NCI-H2081 treated with DMSO at 0.1 percent for 48 hours (cell line): ENCODE measurements around the gene IFI44.

ENCODE experiments used
- DNase-seq: peaks from one replicate; lab custom pipeline; 2025; lab: John Stamatoyannopoulos, UW

IFI44 gene, protein sequence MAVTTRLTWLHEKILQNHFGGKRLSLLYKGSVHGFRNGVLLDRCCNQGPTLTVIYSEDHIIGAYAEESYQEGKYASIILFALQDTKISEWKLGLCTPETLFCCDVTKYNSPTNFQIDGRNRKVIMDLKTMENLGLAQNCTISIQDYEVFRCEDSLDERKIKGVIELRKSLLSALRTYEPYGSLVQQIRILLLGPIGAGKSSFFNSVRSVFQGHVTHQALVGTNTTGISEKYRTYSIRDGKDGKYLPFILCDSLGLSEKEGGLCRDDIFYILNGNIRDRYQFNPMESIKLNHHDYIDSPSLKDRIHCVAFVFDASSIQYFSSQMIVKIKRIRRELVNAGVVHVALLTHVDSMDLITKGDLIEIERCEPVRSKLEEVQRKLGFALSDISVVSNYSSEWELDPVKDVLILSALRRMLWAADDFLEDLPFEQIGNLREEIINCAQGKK

DNA sequence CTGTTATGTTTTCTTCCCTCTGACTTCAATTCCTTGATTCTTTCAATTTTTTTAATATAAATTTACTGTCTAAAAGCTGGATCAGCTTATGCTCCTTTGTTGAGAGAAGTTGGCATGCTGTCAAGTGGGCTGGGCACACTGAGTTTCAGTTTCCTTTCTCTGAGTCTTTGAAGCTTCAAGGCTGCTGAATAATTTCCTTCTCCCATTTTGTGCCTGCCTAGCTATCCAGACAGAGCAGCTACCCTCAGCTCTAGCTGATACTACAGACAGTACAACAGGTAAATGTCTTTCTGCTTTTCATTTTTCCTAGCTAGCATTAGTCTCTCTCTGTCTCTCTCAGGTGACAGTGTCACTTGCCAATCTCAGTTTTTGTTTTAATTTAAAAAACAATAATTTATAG is at the start of gene IFI44:
Gene IFI44 (plus strand): TSS at position 204 of the 400 bp plus-strand sequence. CDS start 365 bp downstream, outside the sequence.
- DNase-seq = no peak

DNA sequence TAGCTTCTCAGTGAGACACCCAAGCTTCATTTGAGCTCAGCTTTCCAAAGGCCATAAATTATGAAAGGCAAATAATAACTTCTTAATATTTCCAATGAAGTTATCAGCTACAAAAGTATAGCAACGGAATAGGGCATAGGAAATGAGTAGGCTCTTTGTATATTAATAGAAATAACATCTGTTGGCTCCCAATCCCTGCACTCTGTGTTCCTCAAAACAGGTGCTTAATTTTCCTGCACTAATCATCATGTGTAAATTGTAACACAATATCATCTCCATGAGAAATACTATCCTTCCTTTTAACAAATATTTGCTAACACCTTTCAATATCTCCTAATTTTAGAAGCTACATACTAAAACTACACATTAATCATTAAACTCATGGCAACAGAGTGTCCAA is 48.6 kb upstream of the IFI44 start:
- no peak for DNase-seq

DNA sequence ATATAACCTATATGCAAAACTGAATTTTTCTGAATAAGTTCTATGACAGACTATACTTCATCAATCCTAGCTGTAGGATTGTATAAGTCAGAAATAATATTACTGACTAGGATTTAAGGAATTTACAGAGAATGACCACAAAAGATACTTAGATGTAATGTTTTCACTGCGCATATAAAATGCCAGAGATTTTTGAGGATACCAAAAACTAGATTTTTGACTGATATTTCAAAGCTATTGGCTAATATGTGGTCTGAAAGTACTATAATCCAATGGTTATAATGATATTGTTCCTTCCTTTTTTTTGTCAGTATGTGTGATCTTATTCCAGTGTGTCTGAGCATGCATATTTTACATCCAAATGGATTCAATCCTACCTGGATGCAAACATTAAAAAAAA is 46.4 kb upstream of the IFI44 start:
- no peak for DNase-seq

DNA sequence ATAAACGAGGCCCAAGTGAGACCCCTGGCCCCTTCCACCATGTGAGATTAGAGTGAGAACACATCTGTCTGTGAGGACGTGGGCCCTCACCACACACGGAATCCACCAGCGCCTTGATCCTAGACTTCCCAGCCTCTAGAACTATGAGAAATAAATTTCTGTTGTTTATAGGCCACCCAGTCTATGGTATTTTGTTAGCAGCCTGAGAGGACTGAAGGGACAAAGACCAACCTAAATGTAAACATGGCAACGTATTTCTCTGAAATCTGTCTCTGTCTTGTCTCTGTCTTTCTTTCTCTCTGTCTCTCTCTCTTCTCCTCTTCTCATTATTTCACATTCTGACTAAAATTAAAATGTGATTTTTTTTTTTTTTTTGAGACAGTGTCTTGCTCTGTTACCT is 45.0 kb upstream of the IFI44 start:
- no peak for DNase-seq

DNA sequence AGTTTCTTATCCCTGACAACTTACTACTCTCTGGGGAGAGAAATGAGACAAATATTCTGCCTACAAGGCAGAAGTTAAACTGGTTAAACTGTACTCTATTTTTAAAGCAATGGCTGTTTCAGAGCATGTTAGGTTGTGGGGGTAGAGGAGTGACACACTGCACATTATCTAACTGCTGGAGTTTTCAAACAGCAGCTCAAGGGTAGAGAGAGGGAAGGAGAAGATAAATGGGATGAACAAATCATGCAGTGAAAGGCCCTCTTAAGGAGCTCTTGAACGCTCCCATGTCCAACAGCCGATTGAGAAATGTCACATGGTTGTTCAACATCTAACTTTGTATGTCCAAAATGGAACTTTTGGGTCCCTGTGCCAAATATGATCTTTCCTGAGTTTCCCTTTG is 43.4 kb upstream of the IFI44 start:
- no peak for DNase-seq

DNA sequence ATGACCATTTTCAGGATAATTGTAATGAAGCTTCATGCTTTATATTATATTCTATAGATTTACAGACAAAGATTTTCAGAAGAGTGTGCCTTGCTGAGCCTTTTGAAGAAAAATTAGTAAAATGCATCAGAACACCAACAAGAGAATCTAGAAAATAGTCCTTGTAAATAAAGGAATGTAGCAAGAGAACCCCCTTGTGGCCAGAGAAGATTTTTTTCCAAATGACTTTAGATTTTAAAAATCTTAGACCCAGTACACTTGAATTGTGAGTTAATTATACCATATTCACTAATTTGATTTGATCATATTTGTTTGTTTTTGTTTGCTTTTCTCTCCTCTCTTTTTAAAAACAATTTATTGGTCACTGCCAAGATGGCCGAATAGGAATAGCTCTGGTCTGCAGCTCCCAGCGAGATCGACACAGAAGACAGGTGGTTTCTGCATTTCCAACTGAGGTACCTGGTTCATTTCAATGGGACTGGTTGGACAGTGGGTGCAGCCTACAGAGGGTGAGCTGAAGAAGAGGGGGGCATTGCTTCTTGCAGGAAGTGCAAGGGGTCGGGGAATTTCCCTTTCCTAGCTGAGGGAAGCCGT is 42.2 kb upstream of the IFI44 start:
- no peak for DNase-seq

DNA sequence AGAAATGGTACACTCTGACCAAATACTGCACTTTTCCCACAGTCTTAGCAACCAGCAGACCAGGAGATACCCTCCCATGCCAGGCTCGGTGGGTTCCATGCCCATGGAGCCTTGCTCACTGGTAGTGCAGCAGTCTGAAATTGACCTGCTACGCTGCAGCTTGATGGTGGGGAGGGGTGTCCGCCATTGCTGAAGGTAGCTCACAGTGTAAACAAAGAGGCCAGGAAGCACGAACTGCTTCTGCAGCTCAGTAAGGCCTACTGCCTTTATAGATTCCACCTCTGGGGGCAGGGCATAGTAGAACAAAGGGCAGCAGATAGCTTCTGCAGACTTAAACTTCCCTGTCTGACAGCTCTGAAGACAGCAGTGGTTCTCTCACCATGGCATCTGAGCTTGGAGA is 41.7 kb upstream of the IFI44 start:
- DNase-seq = no peak

DNA sequence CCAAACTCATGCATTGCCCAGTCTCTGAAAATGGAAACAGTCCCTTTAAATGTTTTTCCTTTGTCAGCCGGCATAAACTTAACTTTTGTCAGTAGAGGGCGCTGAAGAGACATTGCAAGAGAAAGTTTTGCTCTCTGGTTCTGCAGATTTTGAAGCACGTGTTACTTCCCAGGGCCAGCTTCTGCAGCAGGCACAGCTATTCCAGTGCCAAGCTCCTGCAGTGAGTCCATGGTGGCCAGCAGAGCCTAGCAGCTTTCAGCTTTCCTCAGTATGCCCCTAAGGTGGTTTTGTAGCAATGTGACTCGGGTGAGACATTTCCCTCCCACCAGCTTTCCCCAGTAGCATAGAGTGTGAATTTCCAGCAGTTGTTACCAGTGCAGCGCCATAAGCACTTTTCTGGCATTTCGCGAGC is 32.0 kb upstream of the IFI44 start:
- no peak for DNase-seq

DNA sequence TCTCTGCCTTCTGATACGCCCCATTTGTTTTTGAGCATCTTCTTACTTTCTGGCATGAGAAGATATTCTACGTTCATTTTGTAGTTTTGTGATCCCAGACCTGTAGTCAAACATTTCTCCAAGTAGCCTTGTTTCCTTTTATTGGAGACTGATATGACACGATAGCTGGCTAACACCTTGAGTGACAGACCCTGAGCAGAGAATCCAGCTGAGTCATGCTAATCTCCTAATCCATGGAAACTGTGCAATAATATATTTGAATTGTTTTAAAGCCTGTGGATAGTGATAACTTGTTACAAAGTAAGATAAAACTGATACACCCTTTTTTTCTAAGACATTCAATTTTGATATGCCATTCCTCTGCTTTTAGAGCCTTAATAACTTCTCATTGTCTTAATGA is 30.6 kb upstream of the IFI44 start:
- DNase-seq = no peak

DNA sequence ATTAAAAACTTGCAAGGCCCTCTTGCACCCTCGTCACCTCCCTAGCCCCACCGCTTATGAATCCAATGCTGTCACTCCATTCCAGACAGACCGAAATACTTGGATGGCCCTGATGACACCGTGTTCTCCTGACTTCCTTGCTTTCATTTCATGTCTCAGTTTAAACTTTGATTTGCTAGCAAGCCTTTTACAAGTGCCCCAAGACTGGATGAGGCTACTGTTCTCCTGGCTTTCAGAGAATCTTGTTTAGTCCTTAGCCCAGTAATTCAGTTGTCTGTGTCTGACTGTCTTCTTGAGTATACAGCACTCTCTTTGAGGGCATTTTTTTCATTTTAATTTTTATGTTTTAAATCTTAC is 30.2 kb upstream of the IFI44 start:
- DNase-seq = no peak

DNA sequence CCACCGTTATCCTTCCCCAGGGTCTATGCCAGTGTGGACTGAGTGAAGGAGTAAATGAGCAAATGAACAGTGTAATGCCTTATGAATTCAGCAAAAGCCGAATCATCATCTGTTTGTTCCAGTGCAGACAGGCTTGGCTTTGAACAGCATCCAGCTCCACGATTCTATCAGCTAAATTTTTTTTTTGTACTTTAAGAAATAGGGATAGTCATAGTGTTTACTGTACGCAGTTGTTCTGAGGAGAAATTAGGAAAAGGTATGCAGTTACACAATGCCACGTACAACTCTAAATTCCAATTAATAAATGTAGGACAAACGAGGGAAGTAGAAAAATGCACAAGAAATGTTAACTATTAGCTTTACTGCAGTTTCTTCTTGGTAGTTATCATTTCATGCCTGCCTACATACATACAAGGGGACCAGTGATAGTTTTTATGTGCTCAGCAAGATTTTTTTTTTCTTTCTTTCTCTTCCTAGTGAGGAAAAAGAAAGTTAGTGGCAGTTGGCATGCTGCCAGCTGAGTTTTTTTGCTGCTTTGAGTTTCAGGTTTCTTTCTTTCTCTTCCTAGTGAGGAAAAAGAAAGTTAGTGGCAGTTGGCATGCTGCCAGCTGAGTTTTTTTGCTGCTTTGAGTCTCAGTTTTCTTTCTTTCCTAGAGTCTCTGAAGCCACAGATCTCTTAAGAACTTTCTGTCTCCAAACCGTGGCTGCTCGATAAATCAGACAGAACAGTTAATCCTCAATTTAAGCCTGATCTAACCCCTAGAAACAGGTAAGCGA is 29.6 kb upstream of the IFI44 start, which contains the start of gene IFI44L:
Gene IFI44L (plus strand): TSS at position 646 of the 777 bp plus-strand sequence. CDS start 7,468 bp downstream, outside the sequence.
- DNase-seq = no peak

DNA sequence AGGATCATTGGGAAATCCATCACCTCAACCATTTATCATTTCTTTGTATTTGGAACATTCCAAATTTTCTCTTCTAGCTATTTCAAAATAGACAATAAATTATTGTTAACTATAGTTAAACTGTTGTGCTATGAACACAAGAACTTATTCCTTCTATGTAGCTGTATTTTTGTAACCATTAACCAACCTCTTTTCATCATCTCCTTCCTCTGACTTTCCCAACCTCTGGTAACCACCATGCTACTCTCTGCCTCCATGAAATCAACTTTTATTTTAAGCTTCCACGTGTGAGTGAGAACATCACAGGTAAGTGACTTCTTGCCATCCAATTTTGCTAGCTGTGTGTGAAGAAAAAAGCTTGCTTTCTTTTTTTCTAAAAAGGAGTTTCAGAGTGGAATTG is 29.0 kb upstream of the IFI44 start:
- no peak for DNase-seq

DNA sequence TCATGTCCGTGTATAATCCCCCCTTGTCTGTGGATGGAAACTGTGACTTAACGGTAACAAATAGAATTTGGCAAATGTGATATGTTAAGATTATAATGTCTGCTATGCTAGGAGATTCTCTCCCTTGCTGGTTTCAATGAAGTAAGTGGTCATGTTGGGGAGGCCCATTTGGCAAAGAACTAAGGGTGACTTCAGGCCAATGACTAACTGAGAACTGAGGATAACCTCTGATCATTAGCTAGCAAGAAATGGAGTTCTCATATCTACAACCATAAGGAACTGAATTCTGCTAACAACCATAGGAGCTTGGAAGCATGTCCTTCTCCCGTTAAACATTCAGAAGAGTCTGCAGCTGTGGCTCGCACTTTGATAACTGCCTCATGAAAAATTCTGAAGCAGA is 27.1 kb upstream of the IFI44 start:
- DNase-seq = no peak

DNA sequence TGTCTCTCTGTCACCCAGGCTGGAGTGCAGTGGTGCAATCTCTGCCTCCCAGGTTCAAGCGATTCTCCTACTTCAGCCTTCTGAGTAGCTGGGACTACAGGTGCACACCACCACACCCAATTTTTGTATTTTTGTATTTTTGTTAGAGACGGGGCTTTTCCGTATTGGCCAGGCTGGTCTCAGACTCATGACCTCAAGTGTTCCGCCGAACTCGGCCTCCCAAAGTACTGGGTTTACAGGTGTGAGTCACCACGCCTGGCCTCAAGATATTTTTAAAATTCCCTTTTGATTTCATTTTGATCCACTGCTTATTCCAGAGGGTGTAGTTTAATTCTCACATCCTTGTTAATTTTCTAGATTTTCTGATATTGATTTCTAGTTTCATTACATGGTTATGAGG is 25.6 kb upstream of the IFI44 start:
- no peak for DNase-seq

DNA sequence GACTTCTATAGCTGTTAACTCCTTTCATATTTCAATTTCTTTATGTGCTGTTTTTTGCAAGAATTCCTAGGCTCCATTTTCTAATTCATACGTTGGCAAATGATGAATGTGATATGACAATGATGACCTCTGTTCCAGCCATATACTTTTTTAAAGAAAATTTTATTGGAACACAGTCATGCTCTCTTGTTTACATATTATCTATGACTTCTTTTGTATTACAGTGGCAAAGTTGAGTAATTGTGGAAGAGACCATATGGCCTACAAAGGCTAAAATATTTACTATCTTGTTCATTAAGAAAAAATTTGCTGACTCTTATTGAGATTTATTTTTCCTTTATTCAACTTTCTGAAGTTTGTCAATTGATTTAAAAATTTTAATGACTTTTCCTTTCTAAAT is 22.3 kb upstream of the IFI44 start:
- DNase-seq = no peak

DNA sequence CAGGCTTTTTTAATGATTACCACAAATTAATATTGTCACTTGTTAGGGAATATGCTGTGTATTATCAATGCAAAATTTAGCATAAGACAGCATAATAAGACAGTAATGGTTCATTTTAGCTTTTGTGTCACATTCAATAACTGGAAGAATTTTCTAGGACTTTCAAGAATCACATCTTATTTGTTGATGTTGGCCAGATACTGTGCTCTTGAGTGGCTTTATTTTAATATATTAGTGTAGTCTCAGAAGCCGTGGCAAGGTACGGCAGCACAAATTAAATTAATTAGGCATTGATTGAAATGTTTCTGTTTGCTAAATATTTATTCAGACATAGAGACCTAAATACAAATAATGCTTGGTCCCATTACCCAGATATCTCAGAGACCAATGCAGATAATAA is 19.0 kb upstream of the IFI44 start:
- no peak for DNase-seq

DNA sequence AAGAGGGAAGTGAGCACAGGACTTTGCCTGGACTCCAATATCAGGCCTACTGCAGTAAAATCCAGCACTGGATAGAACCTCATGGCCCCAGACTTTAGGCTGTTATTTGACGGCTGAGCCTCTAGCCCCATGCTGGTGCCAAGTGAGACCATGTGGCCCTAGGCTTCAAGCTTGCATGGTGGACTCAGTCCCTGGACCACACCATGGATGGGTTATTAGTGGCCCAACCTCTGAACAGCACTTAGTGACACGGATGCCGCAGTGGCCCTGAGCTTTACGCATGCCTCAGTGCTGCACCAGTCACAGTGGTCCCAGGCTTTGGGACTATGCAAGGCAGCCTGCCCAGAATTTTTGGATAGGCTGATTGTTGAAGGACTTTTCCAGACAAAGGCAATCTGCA is 16.4 kb upstream of the IFI44 start:
- no peak for DNase-seq

DNA sequence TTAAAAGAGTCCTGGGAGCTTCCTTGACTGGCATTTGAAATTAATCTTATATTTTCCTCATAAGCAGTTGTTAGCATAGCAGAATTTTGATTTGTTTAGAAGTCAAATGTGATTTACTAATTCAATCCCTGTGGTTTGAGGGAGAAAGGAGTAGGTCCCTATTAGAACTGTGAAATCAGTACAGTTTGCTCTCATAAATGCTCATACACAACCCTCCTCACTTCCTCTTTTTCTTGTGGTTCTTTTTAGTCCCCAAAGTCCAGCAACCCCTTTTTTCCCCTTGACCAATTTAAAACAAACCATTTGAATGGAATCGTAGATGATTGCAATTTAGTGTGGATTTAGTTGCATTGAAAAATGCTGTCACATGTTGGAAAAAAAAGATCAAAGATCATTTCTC is 9.2 kb upstream of the IFI44 start:
- no peak for DNase-seq

DNA sequence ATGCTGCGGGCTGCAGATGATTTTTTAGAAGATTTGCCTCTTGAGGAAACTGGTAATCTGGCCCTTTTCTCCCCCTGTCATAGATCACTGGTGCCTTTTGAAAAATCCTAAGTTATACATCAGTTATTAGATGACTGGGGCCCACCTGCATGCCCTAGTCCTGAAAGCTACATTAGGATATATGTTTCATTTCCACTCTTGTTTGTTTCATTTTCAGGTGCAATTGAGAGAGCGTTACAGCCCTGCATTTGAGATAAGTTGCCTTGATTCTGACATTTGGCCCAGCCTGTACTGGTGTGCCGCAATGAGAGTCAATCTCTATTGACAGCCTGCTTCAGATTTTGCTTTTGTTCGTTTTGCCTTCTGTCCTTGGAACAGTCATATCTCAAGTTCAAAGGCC is 8.1 kb upstream of the IFI44 start:
- no peak for DNase-seq

DNA sequence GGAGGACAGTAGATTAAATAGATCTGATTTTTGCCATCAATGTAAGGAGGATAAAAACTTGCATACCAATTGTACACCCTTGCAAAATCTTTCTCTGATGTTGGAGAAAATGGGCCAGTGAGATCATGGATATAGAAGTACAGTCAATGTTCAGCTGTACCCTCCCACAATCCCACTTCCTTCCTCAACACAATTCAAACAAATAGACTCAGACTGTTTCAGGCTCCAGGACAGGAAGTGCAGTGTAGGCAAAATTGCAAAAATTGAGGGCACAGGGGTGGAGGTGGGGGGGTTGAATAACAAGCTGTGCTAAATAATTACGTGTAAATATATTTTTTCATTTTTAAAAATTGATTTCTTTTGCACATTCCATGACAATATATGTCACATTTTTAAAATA is 3.9 kb upstream of the IFI44 start:
- no peak for DNase-seq

DNA sequence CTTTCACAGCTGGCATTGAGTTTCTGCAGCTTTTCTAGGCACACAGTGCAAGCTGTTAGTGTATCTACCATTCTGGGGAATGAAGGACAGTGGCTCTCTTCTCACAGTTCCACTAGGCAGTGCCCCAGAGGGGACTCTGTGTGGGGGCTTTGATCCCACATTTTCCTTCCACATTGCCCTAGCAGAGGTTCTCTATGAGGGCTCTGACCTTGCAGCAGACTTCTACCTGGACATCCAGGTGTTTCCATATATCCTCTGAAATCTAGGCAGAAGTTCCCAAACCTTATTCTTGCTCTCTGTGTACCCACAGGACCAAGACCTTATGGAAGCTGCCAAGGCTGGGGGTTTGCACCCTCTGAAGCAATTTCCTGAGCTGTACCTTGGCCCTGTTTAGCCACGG is 2.4 kb upstream of the IFI44 start:
- DNase-seq = no peak

DNA sequence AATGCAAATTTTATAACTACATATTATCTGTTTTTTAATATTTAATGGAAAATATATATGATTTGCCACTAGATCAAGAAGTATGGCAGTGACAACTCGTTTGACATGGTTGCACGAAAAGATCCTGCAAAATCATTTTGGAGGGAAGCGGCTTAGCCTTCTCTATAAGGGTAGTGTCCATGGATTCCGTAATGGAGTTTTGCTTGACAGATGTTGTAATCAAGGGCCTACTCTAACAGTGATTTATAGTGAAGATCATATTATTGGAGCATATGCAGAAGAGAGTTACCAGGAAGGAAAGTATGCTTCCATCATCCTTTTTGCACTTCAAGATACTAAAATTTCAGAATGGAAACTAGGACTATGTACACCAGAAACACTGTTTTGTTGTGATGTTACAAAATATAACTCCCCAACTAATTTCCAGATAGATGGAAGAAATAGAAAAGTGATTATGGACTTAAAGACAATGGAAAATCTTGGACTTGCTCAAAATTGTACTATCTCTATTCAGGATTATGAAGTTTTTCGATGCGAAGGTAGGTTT is 556 bp downstream of the IFI44 start:
- no peak for DNase-seq

DNA sequence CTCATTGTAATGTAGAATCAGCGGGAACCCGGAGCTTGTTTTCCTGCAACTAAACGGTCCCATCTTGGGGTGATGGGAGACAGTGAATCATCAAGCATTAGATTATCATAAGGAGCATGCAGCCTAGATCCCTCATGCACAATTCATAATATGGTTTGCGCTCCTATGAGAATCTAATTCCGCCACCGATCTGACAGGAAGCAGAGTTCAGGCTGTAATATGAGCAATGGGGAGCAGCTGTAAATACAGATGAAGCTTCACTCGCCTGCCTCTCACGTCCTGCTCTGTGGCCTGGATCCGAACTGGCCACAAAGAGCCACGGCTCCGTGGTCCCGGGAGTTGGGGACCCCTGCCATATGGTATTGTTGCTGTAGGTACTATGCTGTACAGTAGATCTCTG is 1.6 kb downstream of the IFI44 start:
- no peak for DNase-seq
